ENCODE measurements around the gene STH.

DNA sequence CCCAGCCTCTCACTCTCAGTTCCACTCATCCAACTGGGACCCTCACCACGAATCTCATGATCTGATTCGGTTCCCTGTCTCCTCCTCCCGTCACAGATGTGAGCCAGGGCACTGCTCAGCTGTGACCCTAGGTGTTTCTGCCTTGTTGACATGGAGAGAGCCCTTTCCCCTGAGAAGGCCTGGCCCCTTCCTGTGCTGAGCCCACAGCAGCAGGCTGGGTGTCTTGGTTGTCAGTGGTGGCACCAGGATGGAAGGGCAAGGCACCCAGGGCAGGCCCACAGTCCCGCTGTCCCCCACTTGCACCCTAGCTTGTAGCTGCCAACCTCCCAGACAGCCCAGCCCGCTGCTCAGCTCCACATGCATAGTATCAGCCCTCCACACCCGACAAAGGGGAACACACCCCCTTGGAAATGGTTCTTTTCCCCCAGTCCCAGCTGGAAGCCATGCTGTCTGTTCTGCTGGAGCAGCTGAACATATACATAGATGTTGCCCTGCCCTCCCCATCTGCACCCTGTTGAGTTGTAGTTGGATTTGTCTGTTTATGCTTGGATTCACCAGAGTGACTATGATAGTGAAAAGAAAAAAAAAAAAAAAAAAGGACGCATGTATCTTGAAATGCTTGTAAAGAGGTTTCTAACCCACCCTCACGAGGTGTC, 26.6 kb downstream of the STH start:
- TF ChIP-seq BCL11A (tag by site-specific recombination; IDR thresholded peaks at IDR 0.05; ENCODE audit: low read depth) (no peak), ZNF292 (tag by site-specific recombination; IDR thresholded peaks at IDR 0.05; ENCODE audit: borderline replicate concordance, low read depth) (no peak), ZNF433 (tag by site-specific recombination; IDR thresholded peaks at IDR 0.05; ENCODE audit: low read depth) (no peak), ZNF302 (tag by site-specific recombination; IDR thresholded peaks at IDR 0.05; ENCODE audit: low read depth) (no peak), ZNF140 (tag by site-specific recombination; IDR thresholded peaks at IDR 0.05) (no peak), ZNF133 (tag by site-specific recombination; IDR thresholded peaks at IDR 0.05) (no peak), KLF1 (tag by site-specific recombination; IDR thresholded peaks at IDR 0.05) (no peak)
- TF ChIP-seq, protein P1, sequence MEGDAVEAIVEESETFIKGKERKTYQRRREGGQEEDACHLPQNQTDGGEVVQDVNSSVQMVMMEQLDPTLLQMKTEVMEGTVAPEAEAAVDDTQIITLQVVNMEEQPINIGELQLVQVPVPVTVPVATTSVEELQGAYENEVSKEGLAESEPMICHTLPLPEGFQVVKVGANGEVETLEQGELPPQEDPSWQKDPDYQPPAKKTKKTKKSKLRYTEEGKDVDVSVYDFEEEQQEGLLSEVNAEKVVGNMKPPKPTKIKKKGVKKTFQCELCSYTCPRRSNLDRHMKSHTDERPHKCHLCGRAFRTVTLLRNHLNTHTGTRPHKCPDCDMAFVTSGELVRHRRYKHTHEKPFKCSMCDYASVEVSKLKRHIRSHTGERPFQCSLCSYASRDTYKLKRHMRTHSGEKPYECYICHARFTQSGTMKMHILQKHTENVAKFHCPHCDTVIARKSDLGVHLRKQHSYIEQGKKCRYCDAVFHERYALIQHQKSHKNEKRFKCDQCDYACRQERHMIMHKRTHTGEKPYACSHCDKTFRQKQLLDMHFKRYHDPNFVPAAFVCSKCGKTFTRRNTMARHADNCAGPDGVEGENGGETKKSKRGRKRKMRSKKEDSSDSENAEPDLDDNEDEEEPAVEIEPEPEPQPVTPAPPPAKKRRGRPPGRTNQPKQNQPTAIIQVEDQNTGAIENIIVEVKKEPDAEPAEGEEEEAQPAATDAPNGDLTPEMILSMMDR (tag by site-specific recombination; IDR thresholded peaks at IDR 0.05): no peak
- TF ChIP-seq, protein P2, sequence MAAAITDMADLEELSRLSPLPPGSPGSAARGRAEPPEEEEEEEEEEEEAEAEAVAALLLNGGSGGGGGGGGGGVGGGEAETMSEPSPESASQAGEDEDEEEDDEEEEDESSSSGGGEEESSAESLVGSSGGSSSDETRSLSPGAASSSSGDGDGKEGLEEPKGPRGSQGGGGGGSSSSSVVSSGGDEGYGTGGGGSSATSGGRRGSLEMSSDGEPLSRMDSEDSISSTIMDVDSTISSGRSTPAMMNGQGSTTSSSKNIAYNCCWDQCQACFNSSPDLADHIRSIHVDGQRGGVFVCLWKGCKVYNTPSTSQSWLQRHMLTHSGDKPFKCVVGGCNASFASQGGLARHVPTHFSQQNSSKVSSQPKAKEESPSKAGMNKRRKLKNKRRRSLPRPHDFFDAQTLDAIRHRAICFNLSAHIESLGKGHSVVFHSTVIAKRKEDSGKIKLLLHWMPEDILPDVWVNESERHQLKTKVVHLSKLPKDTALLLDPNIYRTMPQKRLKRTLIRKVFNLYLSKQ (tag by site-specific recombination; IDR thresholded peaks at IDR 0.05; ENCODE audit: borderline replicate concordance): no peak

Data from HEK293 (cell line).